PFSK-1 (cell line): Measurements from ENCODE around the gene GLRA1.

Experiments used
- FOXP2 ChIP-seq: optimal IDR thresholded peaks from 2 replicates; pipeline ENCODE3; 2011; ENCODE audit warnings: borderline replicate concordance, control low read depth, inconsistent platforms; ENCODE audit not compliant: insufficient read depth; ENCODE audit errors: extremely low read length, extremely low read depth
- POLR2AphosphoS5 ChIP-seq: IDR thresholded peaks from 2 replicates; pipeline ENCODE4 v1.6.1; 2012; ENCODE audit warnings: low read depth, mild to moderate bottlenecking, control low read depth, low read length, moderate library complexity
- REST ChIP-seq, 2 experiments: IDR thresholded peaks; 2 replicates each; pipeline versions ENCODE4 v1.6.1 to v1.8.0; 2011 to 2012; ENCODE audit warnings: low read depth in 2 of 2, low read length in 2 of 2, control low read depth in 1 of 2, inconsistent platforms in 1 of 2, mild to moderate bottlenecking in 1 of 2, moderate library complexity in 1 of 2; ENCODE audit not compliant: insufficient read depth in 1 of 2
- SIN3A ChIP-seq: IDR thresholded peaks from 2 replicates; pipeline ENCODE4 v1.6.1; 2012; ENCODE audit warnings: mild to moderate bottlenecking, low read length, moderate library complexity, borderline replicate concordance; ENCODE audit not compliant: insufficient read depth
- TAF1 ChIP-seq: IDR thresholded peaks from 2 replicates; pipeline ENCODE4 v1.6.1; 2012; ENCODE audit warnings: low read length, control low read depth, borderline replicate concordance; ENCODE audit not compliant: insufficient read depth

GLRA1 gene

DNA sequence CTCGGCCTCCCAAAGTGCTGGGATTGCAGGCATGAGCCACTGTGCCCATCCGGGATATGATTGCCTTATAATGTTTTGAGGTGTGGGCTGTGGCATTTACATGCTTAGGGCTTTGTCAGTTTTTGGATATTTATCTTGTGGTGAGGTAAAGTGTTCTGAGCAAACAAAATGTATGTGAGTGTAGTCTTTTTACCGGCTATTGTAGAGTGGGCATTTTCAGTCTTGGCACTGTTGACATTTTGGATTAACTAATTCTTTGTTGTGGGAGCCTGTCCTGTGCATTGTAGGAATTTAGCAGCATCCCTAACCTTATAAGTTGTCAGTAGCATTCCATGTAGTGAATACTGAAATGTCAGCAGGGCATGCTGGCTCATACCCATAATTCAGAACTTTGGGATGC is 131.3 kb downstream of the GLRA1 start:
- TF ChIP-seq REST (IDR thresholded peaks at IDR 0.05; ENCODE audit: insufficient read depth in 1 of 2, low read depth in 2 of 2, low read length in 2 of 2) (no peak), SIN3A (no peak), POLR2AphosphoS5 (no peak), FOXP2 (no peak), TAF1 (no peak)

GRCh38 chr5:151787817-151788216 is 136.8 kb downstream of the GLRA1 start:
- TF ChIP-seq FOXP2: no peak
- TF ChIP-seq SIN3A: no peak
- no peak for TF ChIP-seq POLR2AphosphoS5
- TF ChIP-seq TAF1: no peak
- TF ChIP-seq REST (IDR thresholded peaks at IDR 0.05; ENCODE audit: insufficient read depth in 1 of 2, low read depth in 2 of 2, low read length in 2 of 2): no peak

GRCh38 chr5:151786468-151786867 is 138.2 kb downstream of the GLRA1 start:
- TF ChIP-seq TAF1: no peak
- TF ChIP-seq POLR2AphosphoS5: no peak
- TF ChIP-seq REST (IDR thresholded peaks at IDR 0.05; ENCODE audit: insufficient read depth in 1 of 2, low read depth in 2 of 2, low read length in 2 of 2): no peak
- TF ChIP-seq SIN3A: no peak

DNA sequence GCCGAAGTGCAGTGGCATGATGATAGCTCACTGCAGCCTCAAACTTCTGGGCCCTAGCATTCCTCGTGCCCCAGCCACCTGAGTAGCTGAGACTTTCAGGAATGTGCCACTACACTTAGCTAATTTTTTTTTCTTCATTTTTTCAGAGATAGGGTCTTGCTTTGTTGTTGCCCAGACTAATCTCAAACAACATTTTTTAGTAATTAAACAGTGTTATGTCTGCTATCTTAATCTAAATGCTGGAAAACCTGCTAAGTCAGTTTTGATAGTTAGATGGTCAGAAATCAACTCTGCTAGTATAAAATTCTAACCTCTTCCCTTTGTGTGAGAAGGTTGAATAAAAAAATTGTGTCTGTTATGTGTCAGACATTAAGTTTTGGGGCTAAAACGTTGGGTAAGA is 140.5 kb downstream of the GLRA1 start:
- no peak for TF ChIP-seq POLR2AphosphoS5
- TF ChIP-seq FOXP2: no peak

GRCh38 chr5:151781201-151781600 is 143.4 kb downstream of the GLRA1 start:
- TF ChIP-seq SIN3A (no peak), POLR2AphosphoS5 (no peak), TAF1 (no peak), FOXP2 (no peak), REST (IDR thresholded peaks at IDR 0.05; ENCODE audit: insufficient read depth in 1 of 2, low read depth in 2 of 2, low read length in 2 of 2) (no peak)
